ENCODE measurements around the gene S1PR3.

DNA sequence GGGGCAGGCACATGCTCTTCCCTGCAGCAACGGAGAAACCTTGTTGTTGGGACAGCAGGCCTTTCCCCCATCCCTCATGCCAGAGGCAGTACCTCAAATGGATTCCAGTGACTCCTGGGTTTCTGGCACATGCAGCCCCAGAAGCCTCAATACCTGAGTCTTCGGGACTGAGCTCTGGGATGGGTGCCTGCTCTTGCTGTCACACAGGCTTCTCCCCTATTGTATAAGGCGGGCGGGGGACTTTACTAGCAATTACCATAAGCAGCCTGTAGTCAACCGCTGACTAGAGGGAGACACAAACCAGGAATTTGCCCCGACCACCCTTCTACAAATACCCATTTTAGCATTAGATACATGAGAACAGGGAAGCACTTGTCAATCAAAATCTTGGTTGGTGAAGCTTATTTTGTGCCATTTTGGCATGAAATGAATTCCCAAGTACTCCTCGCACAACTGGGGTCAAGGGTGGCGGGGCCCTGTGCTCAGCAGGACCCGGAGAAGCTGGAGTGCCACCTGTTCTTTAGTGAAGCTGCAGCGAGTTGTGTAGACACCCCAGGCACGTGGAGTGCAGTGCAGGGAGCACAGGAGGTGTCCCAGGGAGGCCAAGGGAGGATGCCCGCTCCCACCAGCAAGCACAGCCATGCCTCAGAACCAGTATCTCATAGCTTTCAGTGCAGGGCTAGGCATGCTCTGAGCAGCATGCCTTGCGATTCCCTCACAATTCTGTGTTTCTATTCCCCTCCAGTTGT lies 21.2 kb downstream of the S1PR3 start:
- TF ChIP-seq, protein P1, sequence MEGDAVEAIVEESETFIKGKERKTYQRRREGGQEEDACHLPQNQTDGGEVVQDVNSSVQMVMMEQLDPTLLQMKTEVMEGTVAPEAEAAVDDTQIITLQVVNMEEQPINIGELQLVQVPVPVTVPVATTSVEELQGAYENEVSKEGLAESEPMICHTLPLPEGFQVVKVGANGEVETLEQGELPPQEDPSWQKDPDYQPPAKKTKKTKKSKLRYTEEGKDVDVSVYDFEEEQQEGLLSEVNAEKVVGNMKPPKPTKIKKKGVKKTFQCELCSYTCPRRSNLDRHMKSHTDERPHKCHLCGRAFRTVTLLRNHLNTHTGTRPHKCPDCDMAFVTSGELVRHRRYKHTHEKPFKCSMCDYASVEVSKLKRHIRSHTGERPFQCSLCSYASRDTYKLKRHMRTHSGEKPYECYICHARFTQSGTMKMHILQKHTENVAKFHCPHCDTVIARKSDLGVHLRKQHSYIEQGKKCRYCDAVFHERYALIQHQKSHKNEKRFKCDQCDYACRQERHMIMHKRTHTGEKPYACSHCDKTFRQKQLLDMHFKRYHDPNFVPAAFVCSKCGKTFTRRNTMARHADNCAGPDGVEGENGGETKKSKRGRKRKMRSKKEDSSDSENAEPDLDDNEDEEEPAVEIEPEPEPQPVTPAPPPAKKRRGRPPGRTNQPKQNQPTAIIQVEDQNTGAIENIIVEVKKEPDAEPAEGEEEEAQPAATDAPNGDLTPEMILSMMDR (IDR thresholded peaks at IDR 0.05; ENCODE audit: low read length), result no peak
- TF ChIP-seq EZH2 (IDR thresholded peaks at IDR 0.05; ENCODE audit: borderline replicate concordance, low read length), result no peak

Data from OCI-LY1 (cell line).